RWPE1 (cell line): ENCODE data around the gene RGS6.

ENCODE experiments used
- CTCF ChIA-PET: fragments of 350-600 bp; sonication (Branson Sonifier 250); formaldehyde crosslinking; extraction: SDS; loops from one replicate; lab custom pipeline; 2021; lab: Yijun Ruan, JAX
- POLR2A ChIA-PET: fragments of 400-600 bp; formaldehyde crosslinking; extraction: SDS; loops from one replicate; lab custom pipeline; 2020; ENCODE audit warnings: antibody characterized with exemption; ENCODE audit not compliant: low non-redundant PET; lab: Yijun Ruan, JAX
- DNase-seq: peaks from one replicate; pipeline ENCODE4 v3.0.0; 2012; ENCODE audit warnings: low spot score
- H3K27ac ChIP-seq: fragments of 450-650 bp; 2 replicates; pipeline ENCODE4 v1.5.1; 2017
- TF ChIP-seq, protein P1 (sequence below): fragments of 450-650 bp; conservative IDR thresholded peaks from 2 replicates; pipeline ENCODE4 v1.5.1; 2017; ENCODE audit warnings: low read depth, mild to moderate bottlenecking

Gene RGS6

DNA sequence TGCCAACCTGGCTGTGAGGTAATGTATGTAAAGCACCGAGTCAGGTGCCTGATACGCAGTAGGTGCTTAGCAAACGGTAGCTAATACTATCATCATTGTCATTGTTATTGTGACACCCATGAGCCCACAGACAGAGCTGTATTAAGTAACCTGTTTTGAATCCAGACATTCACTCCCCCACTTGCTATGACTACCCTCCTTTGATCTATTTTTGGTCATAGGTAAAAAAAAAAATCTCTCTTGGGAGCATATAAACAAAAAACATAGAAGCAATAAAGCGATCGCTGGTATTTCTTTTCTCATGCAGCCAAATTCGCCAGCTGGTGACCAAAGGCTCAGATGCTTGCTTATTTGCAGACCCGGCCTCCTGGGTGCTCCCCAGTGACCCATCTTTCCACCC is 631.4 kb downstream of the RGS6 start:
- POLR2A ChIA-PET = no interaction called here
- DNase-seq = no peak
- CTCF ChIA-PET = no interaction called here
- TF ChIP-seq, protein P1, sequence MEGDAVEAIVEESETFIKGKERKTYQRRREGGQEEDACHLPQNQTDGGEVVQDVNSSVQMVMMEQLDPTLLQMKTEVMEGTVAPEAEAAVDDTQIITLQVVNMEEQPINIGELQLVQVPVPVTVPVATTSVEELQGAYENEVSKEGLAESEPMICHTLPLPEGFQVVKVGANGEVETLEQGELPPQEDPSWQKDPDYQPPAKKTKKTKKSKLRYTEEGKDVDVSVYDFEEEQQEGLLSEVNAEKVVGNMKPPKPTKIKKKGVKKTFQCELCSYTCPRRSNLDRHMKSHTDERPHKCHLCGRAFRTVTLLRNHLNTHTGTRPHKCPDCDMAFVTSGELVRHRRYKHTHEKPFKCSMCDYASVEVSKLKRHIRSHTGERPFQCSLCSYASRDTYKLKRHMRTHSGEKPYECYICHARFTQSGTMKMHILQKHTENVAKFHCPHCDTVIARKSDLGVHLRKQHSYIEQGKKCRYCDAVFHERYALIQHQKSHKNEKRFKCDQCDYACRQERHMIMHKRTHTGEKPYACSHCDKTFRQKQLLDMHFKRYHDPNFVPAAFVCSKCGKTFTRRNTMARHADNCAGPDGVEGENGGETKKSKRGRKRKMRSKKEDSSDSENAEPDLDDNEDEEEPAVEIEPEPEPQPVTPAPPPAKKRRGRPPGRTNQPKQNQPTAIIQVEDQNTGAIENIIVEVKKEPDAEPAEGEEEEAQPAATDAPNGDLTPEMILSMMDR = no peak
- no peak overlapping the region for H3K27ac ChIP-seq

DNA sequence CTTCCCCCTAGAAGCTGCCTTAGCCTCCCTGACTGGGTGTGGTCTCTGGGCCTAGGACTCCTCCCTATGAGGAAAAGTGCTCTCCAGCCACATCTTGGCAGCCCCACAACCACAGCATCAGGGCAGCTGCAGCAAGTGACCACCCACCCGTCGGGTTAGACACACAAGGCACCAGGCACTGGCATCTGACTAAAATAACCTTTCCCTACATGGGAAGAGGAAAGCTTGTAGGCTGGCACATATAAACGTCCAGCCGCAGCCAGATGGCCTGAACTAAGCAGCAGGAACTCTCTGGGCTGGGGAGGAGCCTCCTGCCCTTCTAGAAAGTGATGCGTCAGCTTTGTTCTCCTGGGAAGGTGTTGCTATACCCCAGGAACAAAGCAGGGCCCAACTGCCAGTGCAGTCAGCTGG is 632.9 kb downstream of the RGS6 start:
- TF ChIP-seq, protein P1 = no peak
- ChIA-PET POLR2A (no interaction called here), CTCF (no interaction called here)
- DNase-seq = no peak
- H3K27ac ChIP-seq = no peak overlapping the region

DNA sequence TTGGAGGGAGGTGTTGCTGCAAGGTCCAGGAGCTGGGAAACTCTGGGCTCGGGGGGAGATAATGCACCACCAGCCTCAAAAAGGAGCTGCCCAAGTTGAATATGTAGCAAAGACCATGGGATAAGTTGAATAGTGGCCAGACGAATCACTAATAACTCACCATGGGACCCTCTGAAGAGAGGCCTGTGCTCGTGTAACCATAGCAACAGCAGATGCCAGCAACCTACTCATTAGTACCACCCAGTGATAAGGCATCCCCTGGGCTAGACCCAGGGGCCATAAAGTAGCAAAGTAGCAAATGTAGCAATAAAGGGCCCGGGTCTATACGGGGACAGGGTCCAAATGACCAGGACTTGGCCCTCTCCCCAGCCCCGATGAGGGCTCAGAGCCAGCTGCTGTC is 633.7 kb downstream of the RGS6 start:
- H3K27ac ChIP-seq = no peak overlapping the region
- ChIA-PET CTCF (interaction anchor here (0.6 kb wide), 1 partner anchor 759 kb away, joined by 3 read pairs; no protein-coding TSS in a partner anchor), POLR2A (no interaction called here)
- no peak for DNase-seq
- TF ChIP-seq, protein P1 = no peak

DNA sequence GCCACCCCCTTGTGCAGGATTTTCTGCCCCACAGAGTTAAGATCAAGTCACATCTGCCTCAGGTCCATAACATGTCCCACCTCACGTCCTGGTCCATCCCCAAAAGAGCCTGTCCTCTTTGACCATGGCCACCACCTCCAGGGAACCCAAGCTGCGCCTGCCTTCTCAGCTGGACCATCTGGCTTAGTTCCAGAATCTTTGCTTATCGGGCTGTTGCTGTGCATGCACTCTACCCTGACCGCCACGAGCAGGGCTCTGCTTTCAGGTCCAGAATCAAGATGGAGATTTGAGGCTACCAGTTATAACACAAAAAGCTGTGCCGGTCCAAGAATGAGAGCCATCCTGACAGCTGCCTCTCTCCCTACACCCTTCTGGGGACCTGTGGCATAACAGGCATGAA is 635.0 kb downstream of the RGS6 start:
- CTCF ChIA-PET = interaction anchor here (0.5 kb wide), 1 partner anchor 82 kb away, joined by 3 read pairs; no protein-coding TSS in a partner anchor
- POLR2A ChIA-PET = no interaction called here
- H3K27ac ChIP-seq = no peak overlapping the region
- DNase-seq = no peak
- TF ChIP-seq, protein P1 = no peak

DNA sequence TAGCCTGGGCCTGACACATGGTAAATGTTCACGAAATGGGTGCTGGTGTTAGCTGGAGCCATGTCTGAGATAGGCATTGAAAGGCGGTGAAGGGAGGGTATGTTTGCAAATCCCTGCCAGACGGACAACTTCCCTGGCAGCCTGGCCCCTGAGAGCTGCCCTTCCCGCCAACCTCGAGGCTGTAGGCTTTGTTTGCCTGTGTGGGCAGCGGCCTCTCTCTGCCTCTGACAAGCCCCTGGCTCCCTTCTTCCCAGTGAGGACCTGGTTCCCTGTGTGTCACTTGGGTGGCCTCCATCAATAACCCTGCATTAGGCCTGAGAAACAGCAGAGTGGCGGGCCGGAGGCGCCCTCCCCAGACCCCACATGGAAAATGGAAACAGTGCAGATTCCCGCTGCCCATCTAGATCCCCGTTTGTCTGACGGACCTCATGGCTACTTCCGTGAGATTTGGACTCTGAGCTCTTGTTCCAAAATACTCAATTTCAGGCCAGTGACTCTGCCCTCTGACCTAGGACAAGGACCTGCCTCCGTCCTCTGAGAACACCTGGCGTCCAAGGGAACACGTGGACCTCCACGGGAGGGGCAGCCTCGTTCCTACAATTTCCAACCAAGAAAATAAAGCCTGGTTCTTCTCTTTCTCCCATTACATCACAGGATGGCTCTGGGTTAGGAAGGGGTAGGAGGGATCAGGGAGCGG is 636.2 kb downstream of the RGS6 start:
- TF ChIP-seq, protein P1 = no peak
- no peak for DNase-seq
- H3K27ac ChIP-seq = no peak overlapping the region
- CTCF ChIA-PET = no interaction called here
- POLR2A ChIA-PET = no interaction called here

DNA sequence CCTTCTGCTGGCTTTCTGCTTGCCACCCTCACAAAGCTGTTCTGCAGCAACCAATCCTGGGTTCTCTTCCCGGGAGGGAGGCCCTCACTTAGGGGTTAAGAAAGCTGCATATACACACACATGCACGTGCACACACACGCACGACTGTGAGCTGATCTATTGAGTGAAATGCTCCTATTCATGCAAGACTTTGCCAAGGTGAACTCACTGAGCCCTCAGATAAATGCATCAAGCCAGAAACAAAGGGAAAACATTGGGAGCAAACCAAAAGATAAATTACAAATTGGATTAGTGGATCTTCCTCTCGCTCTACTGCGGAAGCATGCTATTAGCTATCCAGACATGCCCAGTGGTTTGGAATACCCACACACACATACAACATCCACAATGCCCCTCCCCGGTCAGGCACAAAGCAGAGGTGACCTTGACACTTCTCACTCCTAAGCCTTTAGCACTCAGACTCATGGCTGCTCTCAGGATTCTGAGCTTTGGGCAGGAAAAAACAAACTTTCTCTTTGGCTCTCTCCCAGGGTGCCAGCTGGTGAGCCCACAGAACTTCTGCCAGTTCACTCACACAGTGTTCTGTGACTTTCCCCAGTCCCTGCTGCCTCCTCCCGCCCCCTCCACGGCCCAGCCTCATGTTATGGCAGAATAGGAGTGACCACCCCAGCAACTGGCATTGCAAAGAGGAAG is 641.6 kb downstream of the RGS6 start:
- TF ChIP-seq, protein P1 = no peak
- ChIA-PET CTCF (interaction anchor here (1.0 kb wide), 1 partner anchor 126 kb away, joined by 4 read pairs; no protein-coding TSS in a partner anchor), POLR2A (no interaction called here)
- no peak overlapping the region for H3K27ac ChIP-seq
- DNase-seq = no peak
